HFFc6 (cell line): ENCODE measurements around the gene RAB7A. TPM values are rescaled to one million over a fixed set of nuclear protein-coding genes. Genes with fewer than 3 reads are reported as not detected.
A peak's percentile ranks its signal among the peaks of the same experiment; 100 is the strongest.
"Not testable (repeated sequence)": the region's sequence is repeated elsewhere in the genome, so short reads cannot be mapped to it uniquely, and the experiment has no call there.

Source experiments
- DNase-seq: peaks from one replicate; pipeline ENCODE4 v3.0.0-alpha.2; 2018
- H3K27ac Mint-ChIP-seq: 2 replicates; pipeline ENCODE4 v1.8.0; 2020; ENCODE audit warnings: mild to moderate bottlenecking, mixed read lengths
- H3K27me3 Mint-ChIP-seq: 2 replicates; pipeline ENCODE4 v1.8.0; 2021; ENCODE audit warnings: mild to moderate bottlenecking, moderate library complexity, mixed read lengths; ENCODE audit not compliant: insufficient read depth
- H3K36me3 Mint-ChIP-seq: 2 replicates; pipeline ENCODE4 v1.8.0; 2021; ENCODE audit warnings: low read depth, mixed read lengths
- H3K4me1 Mint-ChIP-seq: 2 replicates; pipeline ENCODE4 v1.8.0; 2020; ENCODE audit warnings: low read depth, mixed read lengths
- H3K4me3 Mint-ChIP-seq: 2 replicates; pipeline ENCODE4 v1.8.0; 2020; ENCODE audit warnings: mild to moderate bottlenecking, moderate library complexity, mixed read lengths
- H3K9me3 Mint-ChIP-seq: 2 replicates; pipeline ENCODE4 v1.8.0; 2020; ENCODE audit warnings: mild to moderate bottlenecking, mixed read lengths
- CTCF ChIP-seq: fragments of 200-600 bp; sonication (generic); IDR thresholded peaks from 2 replicates; pipeline ENCODE4 v1.5.0; 2021; ENCODE audit warnings: antibody characterized with exemption, mild to moderate bottlenecking
- total RNA-seq, 6 experiments: library from RNA; stranded (reverse); fragmentation: NEBNext Ultra II Directional; extraction: Animal tissue kit (Norgen Biotek cat#: 25700); gene quantifications; 2 replicates in 1 of 6; 3 replicates in 5 of 6; pipeline ENCODE4 v1.2.3, GENCODE V29; 2021

RAB7A gene
- total RNA-seq, 6 experiments from 2014 or later, result 311 to 355 (median 323) TPM

- Mint-ChIP-seq H3K27ac (no peak overlapping the region), H3K36me3 (no peaks in the 10 kb centered on the region), H3K27me3 (peaks cover 37% of the 10 kb centered on the region), H3K9me3 (no peaks in the 10 kb centered on the region), H3K4me3 (no peak overlapping the region), H3K4me1 (no peaks in the 10 kb centered on the region)
- no peak for DNase-seq
- no peak for TF ChIP-seq CTCF
These were observed 13.1 kb upstream of the RAB7A start for GRCh38 chr3:128712848-128713247.

GRCh38 chr3:128714887-128715491, 11.0 kb upstream of the RAB7A start:
- no peak for DNase-seq
- Mint-ChIP-seq H3K36me3 (no peaks in the 10 kb centered on the region), H3K9me3 (no peaks in the 10 kb centered on the region), H3K4me3 (no peak overlapping the region), H3K27me3 (peaks cover 44% of the 10 kb centered on the region), H3K27ac (no peak overlapping the region), H3K4me1 (no peaks in the 10 kb centered on the region)
- no peak for TF ChIP-seq CTCF

- not testable (repeated sequence) for DNase-seq, H3K27ac Mint-ChIP-seq, H3K9me3 Mint-ChIP-seq, H3K4me1 Mint-ChIP-seq, H3K4me3 Mint-ChIP-seq, H3K36me3 Mint-ChIP-seq
- H3K27me3 Mint-ChIP-seq, result peaks cover 36% of the 10 kb centered on the region
These were observed 7.1 kb upstream of the RAB7A start for GRCh38 chr3:128718892-128719291.

GRCh38 chr3:128720891-128721290, 5.1 kb upstream of the RAB7A start:
- Mint-ChIP-seq H3K27me3 (peaks cover 26% of the 10 kb centered on the region), H3K36me3 (no peaks in the 10 kb centered on the region; the same call in 1 of the 2 replicates), H3K4me3 (no peak overlapping the region), H3K27ac (no peak overlapping the region), H3K4me1 (peaks cover 19% of the 10 kb centered on the region), H3K9me3 (no peaks in the 10 kb centered on the region)
- no peak for DNase-seq
- no peak for TF ChIP-seq CTCF

- no peak overlapping the region for H3K4me3 Mint-ChIP-seq
- peaks cover 20% of the 10 kb centered on the region for H3K27me3 Mint-ChIP-seq
- H3K4me1 Mint-ChIP-seq, result peaks cover 38% of the 10 kb centered on the region
- no peaks in the 10 kb centered on the region for H3K9me3 Mint-ChIP-seq
- TF ChIP-seq CTCF, result no peak
- DNase-seq, result no peak
- H3K27ac Mint-ChIP-seq, result no peak overlapping the region; the same call in 1 of the 2 replicates
- H3K36me3 Mint-ChIP-seq, result peaks cover 6% of the 10 kb centered on the region
These were observed 2.5 kb upstream of the RAB7A start for GRCh38 chr3:128723477-128723876.

GRCh38 chr3:128725547-128726022, 398 bp upstream of the RAB7A start:
- H3K27me3 Mint-ChIP-seq, result peaks cover 9% of the 10 kb centered on the region
- no peaks in the 10 kb centered on the region for H3K9me3 Mint-ChIP-seq
- DNase-seq, result no peak
- H3K4me3 Mint-ChIP-seq, result peak overlapping the region; percentile 99
- peaks cover 9% of the 10 kb centered on the region for H3K36me3 Mint-ChIP-seq
- TF ChIP-seq CTCF, result 0 out of 2 replicates have a peak, but pooled peaks have one; percentile 13
- H3K4me1 Mint-ChIP-seq, result peaks cover 59% of the 10 kb centered on the region
- H3K27ac Mint-ChIP-seq, result peak overlapping the region; percentile 94
